ENCODE data around the gene KNSTRN.
A peak's percentile ranks its signal among the peaks of the same experiment; 100 is the strongest.

Gene KNSTRN

GRCh38 chr15:40407330-40407990, 24.9 kb downstream of the KNSTRN start (continued):
- no peak for TF ChIP-seq ZNF350 (tag by site-specific recombination; IDR thresholded peaks at IDR 0.05)
- TF ChIP-seq ZFP37 (tag by site-specific recombination; IDR thresholded peaks at IDR 0.05) = no peak

GRCh38 chr15:40409366-40409765, 26.8 kb downstream of the KNSTRN start:
- no peak overlapping the region for H3K27ac ChIP-seq (ENCODE audit: extremely low read depth, low read depth, low read length)
- no peaks in the 10 kb centered on the region for H3K4me1 ChIP-seq (ENCODE audit: control insufficient read depth, insufficient read depth, low read length)
- ChIA-PET CTCF (no interaction called here), POLR2A (no interaction called here)
- TF ChIP-seq ZNF670 (tag by site-specific recombination; IDR thresholded peaks at IDR 0.05; ENCODE audit: low read depth) = no peak
- TF ChIP-seq HOXD13 (CRISPR knock-in tag; IDR thresholded peaks at IDR 0.05; ENCODE audit: borderline replicate concordance) = no peak
- TF ChIP-seq ZNF544 (tag by site-specific recombination; IDR thresholded peaks at IDR 0.05) = no peak
- TF ChIP-seq WT1 (tag by site-specific recombination; IDR thresholded peaks at IDR 0.05) = no peak
- no peak for TF ChIP-seq ZBTB8A (tag by site-specific recombination; IDR thresholded peaks at IDR 0.05)
- no peak for TF ChIP-seq ZNF548 (tag by site-specific recombination; IDR thresholded peaks at IDR 0.05)
- no peak for TF ChIP-seq ZNF155 (tag by site-specific recombination; IDR thresholded peaks at IDR 0.05)
- TF ChIP-seq PRDM4 (tag by site-specific recombination; IDR thresholded peaks at IDR 0.05) = peak; percentile 57; the same call in 1 of the 2 replicates
- H3K36me3 ChIP-seq (ENCODE audit: control insufficient read depth in 2 of 2, insufficient read depth in 1 of 2, low read length in 2 of 2) = peaks cover 16 to 71% of the 10 kb centered on the region in 2 experiments
- no peak overlapping the region for H3K4me3 ChIP-seq (ENCODE audit: low read depth, low read length)
- H3K9me3 ChIP-seq (ENCODE audit: control insufficient read depth, insufficient read depth, low read depth, low read length) = no peaks in the 10 kb centered on the region

- Histone ChIP-seq H3K9me3 (ENCODE audit: control insufficient read depth, insufficient read depth, low read depth, low read length) (no peaks in the 10 kb centered on the region), H3K4me1 (ENCODE audit: control insufficient read depth, insufficient read depth, low read length) (no peaks in the 10 kb centered on the region), H3K4me3 (ENCODE audit: low read depth, low read length) (no peak overlapping the region), H3K27ac (ENCODE audit: extremely low read depth, low read depth, low read length) (no peak overlapping the region), H3K36me3 (ENCODE audit: control insufficient read depth in 2 of 2, insufficient read depth in 1 of 2, low read length in 2 of 2) (peaks cover 16 to 82% of the 10 kb centered on the region in 2 experiments)
- ChIA-PET POLR2A (interaction anchor here (1.6 kb wide), 1 partner anchor 11 kb away, joined by 3 read pairs; no protein-coding TSS in a partner anchor), CTCF (interaction anchor here (0.5 to 0.9 kb wide), 2 partner anchors 11 to 179 kb away, joined by 4 read pairs; no protein-coding TSS in a partner anchor)
- TF ChIP-seq PBX3 (CRISPR knock-in tag; IDR thresholded peaks at IDR 0.05) (no peak), ZNF112 (tag by site-specific recombination; IDR thresholded peaks at IDR 0.05) (no peak), PRDM4 (tag by site-specific recombination; IDR thresholded peaks at IDR 0.05) (no peak), WT1 (tag by site-specific recombination; IDR thresholded peaks at IDR 0.05) (no peak), ZNF600 (tag by site-specific recombination; IDR thresholded peaks at IDR 0.05) (no peak), PRDM10 (tag by site-specific recombination; IDR thresholded peaks at IDR 0.05) (no peak), ZNF341 (tag by site-specific recombination; IDR thresholded peaks at IDR 0.05; ENCODE audit: low read depth) (no peak), KLF17 (tag by site-specific recombination; IDR thresholded peaks at IDR 0.05) (no peak), ZNF2 (tag by site-specific recombination; IDR thresholded peaks at IDR 0.05) (no peak), ZNF449 (tag by site-specific recombination; IDR thresholded peaks at IDR 0.05) (no peak), ZNF501 (tag by site-specific recombination; IDR thresholded peaks at IDR 0.05) (no peak), ZNF791 (tag by site-specific recombination; IDR thresholded peaks at IDR 0.05) (no peak)
These were observed 28.0 kb downstream of the KNSTRN start for GRCh38 chr15:40410476-40410875.
